Brain microvascular endothelial cell (primary cell): ENCODE results near the gene CDC37L1.
A peak's percentile ranks its signal among the peaks of the same experiment; 100 is the strongest.

ENCODE experiments used
- DNase-seq: peaks from one replicate; pipeline ENCODE4 v3.0.0-alpha.2; 2020
- H3K27ac ChIP-seq: fragments of 250-450 bp; sonication (Bioruptor Pico); 2 replicates; pipeline ENCODE4 v1.5.1; 2020; ENCODE audit warnings: mild to moderate bottlenecking, moderate library complexity
- H3K27me3 ChIP-seq: fragments of 250-450 bp; sonication (Bioruptor Pico); replicated peaks from 2 replicates; pipeline ENCODE4 v1.5.1; 2020; ENCODE audit warnings: mild to moderate bottlenecking
- H3K36me3 ChIP-seq: fragments of 250-450 bp; sonication (Bioruptor Pico); replicated peaks from 2 replicates; pipeline ENCODE4 v1.5.1; 2020; ENCODE audit warnings: mild to moderate bottlenecking
- H3K4me3 ChIP-seq: 2 replicates; pipeline ENCODE4 v1.5.1; 2011; ENCODE audit warnings: low read depth, mild to moderate bottlenecking, control low read depth, low read length, moderate library complexity
- in situ Hi-C: cut with HindIII; loops from 2 replicates; pipeline ENCODE4 v1.10.0; 2017; ENCODE audit warnings: low sequenced_read_pairs, low pct_ligation_motif_present
- TF ChIP-seq, protein P1 (sequence below): IDR thresholded peaks from 2 replicates; pipeline ENCODE4 v1.5.1; 2011; ENCODE audit warnings: low read depth, mild to moderate bottlenecking, moderate library complexity, low read length, control low read depth, inconsistent platforms; ENCODE audit errors: missing control alignments

The CDC37L1 gene

DNA sequence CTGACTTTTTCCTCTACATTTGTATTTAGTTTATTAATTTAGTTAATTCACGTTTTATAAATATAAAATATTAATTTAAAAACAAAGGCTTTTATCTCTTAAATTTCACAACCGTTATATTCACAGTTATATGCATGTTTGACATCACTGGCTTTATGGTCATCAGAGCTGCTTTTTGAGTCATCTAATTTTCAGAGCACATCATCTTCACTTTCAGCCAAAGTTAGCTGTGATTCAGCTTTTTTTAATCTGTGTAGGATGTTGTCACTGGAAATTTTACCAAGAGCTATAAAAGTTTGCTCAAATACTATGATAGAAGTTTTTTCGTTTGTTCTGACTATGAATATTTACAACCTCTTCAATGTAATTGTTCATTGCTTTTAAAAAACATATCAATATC lies 12.4 kb downstream of the CDC37L1 start:
- Histone ChIP-seq H3K4me3 (no peak overlapping the region), H3K27ac (no peak overlapping the region), H3K27me3 (no peaks in the 10 kb centered on the region), H3K36me3 (peaks cover 3% of the 10 kb centered on the region)
- TF ChIP-seq, protein P1, sequence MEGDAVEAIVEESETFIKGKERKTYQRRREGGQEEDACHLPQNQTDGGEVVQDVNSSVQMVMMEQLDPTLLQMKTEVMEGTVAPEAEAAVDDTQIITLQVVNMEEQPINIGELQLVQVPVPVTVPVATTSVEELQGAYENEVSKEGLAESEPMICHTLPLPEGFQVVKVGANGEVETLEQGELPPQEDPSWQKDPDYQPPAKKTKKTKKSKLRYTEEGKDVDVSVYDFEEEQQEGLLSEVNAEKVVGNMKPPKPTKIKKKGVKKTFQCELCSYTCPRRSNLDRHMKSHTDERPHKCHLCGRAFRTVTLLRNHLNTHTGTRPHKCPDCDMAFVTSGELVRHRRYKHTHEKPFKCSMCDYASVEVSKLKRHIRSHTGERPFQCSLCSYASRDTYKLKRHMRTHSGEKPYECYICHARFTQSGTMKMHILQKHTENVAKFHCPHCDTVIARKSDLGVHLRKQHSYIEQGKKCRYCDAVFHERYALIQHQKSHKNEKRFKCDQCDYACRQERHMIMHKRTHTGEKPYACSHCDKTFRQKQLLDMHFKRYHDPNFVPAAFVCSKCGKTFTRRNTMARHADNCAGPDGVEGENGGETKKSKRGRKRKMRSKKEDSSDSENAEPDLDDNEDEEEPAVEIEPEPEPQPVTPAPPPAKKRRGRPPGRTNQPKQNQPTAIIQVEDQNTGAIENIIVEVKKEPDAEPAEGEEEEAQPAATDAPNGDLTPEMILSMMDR = no peak
- no peak for DNase-seq
- in situ Hi-C loops = no loop called here

- Histone ChIP-seq H3K27me3 (no peaks in the 10 kb centered on the region), H3K27ac (no peak overlapping the region), H3K4me3 (no peak overlapping the region), H3K36me3 (peaks cover 8% of the 10 kb centered on the region)
- in situ Hi-C loops = no loop called here
- peak; percentile 33 for DNase-seq
- TF ChIP-seq, protein P1 = no peak
Measured at GRCh38 chr9:4700091-4700490, 20.7 kb downstream of the CDC37L1 start.

DNA sequence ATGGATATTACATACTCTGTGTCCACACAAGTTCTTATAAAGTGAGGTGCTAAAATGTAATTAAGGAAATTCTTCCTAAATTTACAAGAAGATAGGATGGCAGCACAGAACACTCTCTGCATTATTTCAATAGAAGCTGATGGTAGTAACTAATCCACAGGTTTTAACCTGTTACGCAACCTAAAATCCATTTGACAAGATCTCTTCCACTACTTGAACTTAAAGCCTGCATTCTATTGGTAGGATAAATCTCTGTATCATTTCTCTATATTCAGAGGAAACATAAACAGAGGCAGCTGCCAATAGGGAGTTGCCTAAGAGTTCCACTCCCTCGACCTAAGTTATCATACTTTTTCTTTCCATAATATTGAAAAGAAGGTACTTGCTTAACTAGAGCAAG lies 21.6 kb downstream of the CDC37L1 start:
- in situ Hi-C loops = no loop called here
- Histone ChIP-seq H3K27ac (no peak overlapping the region), H3K36me3 (peaks cover 8% of the 10 kb centered on the region), H3K4me3 (no peak overlapping the region), H3K27me3 (no peaks in the 10 kb centered on the region)
- TF ChIP-seq, protein P1 = no peak
- DNase-seq = no peak

GRCh38 chr9:4701526-4701925 lies 22.2 kb downstream of the CDC37L1 start:
- in situ Hi-C loops = no loop called here
- TF ChIP-seq, protein P1 = no peak
- peaks cover 8% of the 10 kb centered on the region for H3K36me3 ChIP-seq
- no peak overlapping the region for H3K4me3 ChIP-seq
- H3K27me3 ChIP-seq = no peaks in the 10 kb centered on the region
- no peak overlapping the region for H3K27ac ChIP-seq
- no peak for DNase-seq

DNA sequence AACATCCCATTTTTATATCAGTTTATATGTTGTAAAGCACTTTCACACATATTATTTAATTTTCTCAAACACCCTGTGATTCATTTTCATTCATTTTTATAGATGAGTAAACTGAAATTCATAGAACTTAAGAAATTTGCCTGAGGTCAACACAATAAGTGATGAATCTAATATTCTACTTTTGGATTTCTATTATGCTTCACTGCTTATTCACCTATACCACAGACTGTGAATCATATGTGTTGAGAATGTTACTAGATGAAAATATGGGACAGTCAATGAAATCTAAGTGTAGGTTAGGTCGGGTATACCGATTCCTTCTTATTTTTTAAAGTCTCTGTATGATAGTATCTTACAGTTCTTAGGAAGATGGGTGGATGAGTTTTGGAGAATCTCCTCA lies 24.8 kb downstream of the CDC37L1 start:
- Histone ChIP-seq H3K36me3 (peaks cover 8% of the 10 kb centered on the region), H3K27ac (no peak overlapping the region), H3K4me3 (no peak overlapping the region), H3K27me3 (no peaks in the 10 kb centered on the region)
- DNase-seq = no peak
- TF ChIP-seq, protein P1 = no peak
- in situ Hi-C loops = no loop called here

DNA sequence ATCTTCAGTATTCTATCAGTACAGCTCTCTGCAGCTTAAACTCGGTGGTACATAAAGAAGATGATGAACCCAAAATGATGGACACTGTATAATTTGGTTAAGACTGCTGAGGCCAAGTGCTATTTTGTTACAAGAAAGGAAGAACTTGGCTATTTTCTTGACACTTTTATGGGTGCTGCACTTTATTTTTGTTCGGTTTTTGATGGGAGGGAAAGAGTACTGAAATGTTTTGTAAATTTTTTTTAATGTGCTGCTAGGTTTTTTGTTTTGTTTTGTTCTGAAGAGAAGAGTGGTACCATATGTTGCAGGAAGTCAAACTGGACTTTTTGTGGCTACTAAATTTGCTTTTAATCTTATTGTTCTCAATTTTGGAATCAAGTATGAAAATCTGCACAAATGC lies 26.7 kb downstream of the CDC37L1 start:
- Histone ChIP-seq H3K27me3 (no peaks in the 10 kb centered on the region), H3K36me3 (peaks cover 4% of the 10 kb centered on the region), H3K27ac (no peak overlapping the region), H3K4me3 (no peak overlapping the region)
- DNase-seq = no peak
- TF ChIP-seq, protein P1 = no peak
- in situ Hi-C loops = no loop called here
